Fibroblast of lung (primary cell): Measurements from ENCODE around the gene SNTN. TPM values are rescaled to one million over a fixed set of nuclear protein-coding genes. Genes with fewer than 3 reads are reported as not detected.
A peak's percentile ranks its signal among the peaks of the same experiment; 100 is the strongest.

Experiments
- DNase-seq, 2 donors: peaks; one replicate each; pipeline versions ENCODE4 v3.0.0 to v3.0.0-alpha.2; 2010; ENCODE audit warnings: low read depth in 2 of 2
- H2AFZ ChIP-seq: 2 replicates; pipeline ENCODE4 v1.5.1; 2012; ENCODE audit warnings: low read length, control low read depth, inconsistent platforms
- H3K27ac ChIP-seq: 2 replicates; pipeline ENCODE4 v1.5.1; 2011; ENCODE audit warnings: low read length, control low read depth; ENCODE audit not compliant: insufficient read depth
- H3K27me3 ChIP-seq: 2 replicates; pipeline ENCODE4 v1.5.1; 2011; ENCODE audit warnings: mild to moderate bottlenecking, low read length; ENCODE audit not compliant: control insufficient read depth, insufficient read depth
- H3K36me3 ChIP-seq: 2 replicates; pipeline ENCODE4 v1.5.1; 2011; ENCODE audit warnings: low read length; ENCODE audit not compliant: control insufficient read depth, insufficient read depth
- H3K4me1 ChIP-seq: 2 replicates; pipeline ENCODE4 v1.5.1; 2011; ENCODE audit warnings: low read length; ENCODE audit not compliant: control insufficient read depth, insufficient read depth; ENCODE audit errors: extremely low read depth
- H3K4me2 ChIP-seq: 2 replicates; pipeline ENCODE4 v1.5.1; 2011; ENCODE audit warnings: low read length, control low read depth; ENCODE audit not compliant: insufficient read depth; ENCODE audit errors: extremely low read depth
- H3K4me3 ChIP-seq, 4 experiments: fragments of 200-600 bp in 1 of 4; sonication (generic) in 1 of 4; replicated peaks in 1 of 4; 2 replicates each; pipeline ENCODE4 v1.5.1; 2011 to 2016; ENCODE audit warnings: low read length in 4 of 4, low read depth in 3 of 4, mild to moderate bottlenecking in 3 of 4, control low read depth in 2 of 4, inconsistent platforms in 1 of 4, mixed read lengths in 1 of 4; ENCODE audit not compliant: insufficient read depth in 1 of 4; ENCODE audit errors: control extremely low read depth in 1 of 4
- H3K79me2 ChIP-seq: 2 replicates; pipeline ENCODE4 v1.5.1; 2012; ENCODE audit warnings: mild to moderate bottlenecking, low read length, inconsistent platforms; ENCODE audit not compliant: control insufficient read depth, insufficient read depth
- H3K9ac ChIP-seq: 2 replicates; pipeline ENCODE4 v1.5.1; 2011; ENCODE audit warnings: mild to moderate bottlenecking, low read length, control low read depth; ENCODE audit not compliant: insufficient read depth
- H3K9me3 ChIP-seq: 2 replicates; pipeline ENCODE4 v1.5.1; 2012; ENCODE audit warnings: low read depth, low read length; ENCODE audit not compliant: control insufficient read depth, insufficient read depth
- H4K20me1 ChIP-seq: 2 replicates; pipeline ENCODE4 v1.5.1; 2011; ENCODE audit warnings: low read length; ENCODE audit not compliant: control insufficient read depth, insufficient read depth; ENCODE audit errors: extremely low read depth
- CTCF ChIP-seq, 2 donors: IDR thresholded peaks in 1 of 2; conservative IDR thresholded peaks in 1 of 2; 1 replicate in 1 of 2; 2 replicates in 1 of 2; pipeline ENCODE4 v1.5.1; 2011 to 2012; ENCODE audit warnings: low read length in 2 of 2, control low read depth in 1 of 2, inconsistent platforms in 1 of 2, low read depth in 1 of 2, mild to moderate bottlenecking in 1 of 2
- EZH2 ChIP-seq: IDR thresholded peaks from 2 replicates; pipeline ENCODE4 v1.5.1; 2012; ENCODE audit warnings: low read length, control low read depth, mild to moderate bottlenecking; ENCODE audit errors: missing control alignments
- polyA plus RNA-seq, 2 donors: library from polyadenylated mRNA; depleted of rRNA in 1 of 2; stranded (reverse) in 1 of 2; unstranded in 1 of 2; fragments of >200 nt; gene quantifications; 2 replicates each; pipeline ENCODE4 v1.2.1, GENCODE V29; 2011 to 2012; ENCODE audit warnings: missing spikeins in 1 of 2
- total RNA-seq: library from RNA; depleted of rRNA; stranded (reverse); fragments of >200 nt; gene quantifications from 2 replicates; pipeline ENCODE4 v1.2.1, GENCODE V29; 2014

Gene SNTN
- total and polyA plus RNA-seq, 2 donors (not counting 1 experiment from before 2014, with no cell fraction given): not detected

DNA sequence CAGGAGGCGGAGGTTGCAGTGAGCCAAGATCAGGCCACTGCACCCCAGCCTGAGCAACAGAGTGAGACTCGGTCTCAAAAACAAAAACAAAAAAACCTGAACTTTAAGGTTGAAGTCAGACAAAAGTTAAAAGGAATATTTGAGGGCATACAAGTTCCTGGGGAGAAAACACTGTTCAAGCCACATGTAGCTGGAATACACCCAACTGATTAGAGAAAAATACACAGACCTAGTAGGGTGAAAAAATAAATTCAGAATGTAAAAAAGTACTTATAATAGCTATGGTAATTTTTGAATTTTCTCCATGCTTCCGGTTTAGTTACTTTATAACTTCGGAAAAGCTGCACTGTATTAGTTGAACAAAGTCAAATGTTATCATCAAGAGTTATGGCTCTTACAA, 42.6 kb upstream of the SNTN start:
- H3K9me3 ChIP-seq: no peaks in the 10 kb centered on the region
- no peaks in the 10 kb centered on the region for H3K36me3 ChIP-seq
- no peaks in the 10 kb centered on the region for H3K4me1 ChIP-seq
- no peak overlapping the region for H2AFZ ChIP-seq
- no peak overlapping the region for H3K4me3 ChIP-seq
- TF ChIP-seq EZH2 (no peak), CTCF (conservative IDR thresholded peaks at IDR 0.05 in 1 of 2, IDR thresholded peaks at IDR 0.05 in 1 of 2; ENCODE audit: low read depth in 1 of 2, low read length in 2 of 2) (no peak)
- no peaks in the 10 kb centered on the region for H3K27me3 ChIP-seq
- H3K79me2 ChIP-seq: no peaks in the 10 kb centered on the region
- no peak for DNase-seq
- no peaks in the 10 kb centered on the region for H4K20me1 ChIP-seq
- no peak overlapping the region for H3K9ac ChIP-seq
- H3K27ac ChIP-seq: no peak overlapping the region
- no peak overlapping the region for H3K4me2 ChIP-seq

- no peaks in the 10 kb centered on the region for H3K4me1 ChIP-seq
- H3K9me3 ChIP-seq: no peaks in the 10 kb centered on the region
- H4K20me1 ChIP-seq: no peaks in the 10 kb centered on the region
- no peak for DNase-seq
- H3K4me3 ChIP-seq: no peak overlapping the region
- no peaks in the 10 kb centered on the region for H3K79me2 ChIP-seq
- H3K36me3 ChIP-seq: no peaks in the 10 kb centered on the region
- no peak overlapping the region for H3K4me2 ChIP-seq
- no peaks in the 10 kb centered on the region for H3K27me3 ChIP-seq
- no peak overlapping the region for H2AFZ ChIP-seq
- no peak overlapping the region for H3K9ac ChIP-seq
- TF ChIP-seq EZH2 (no peak), CTCF (conservative IDR thresholded peaks at IDR 0.05 in 1 of 2, IDR thresholded peaks at IDR 0.05 in 1 of 2; ENCODE audit: low read depth in 1 of 2, low read length in 2 of 2) (no peak)
- H3K27ac ChIP-seq: no peak overlapping the region
Measured at GRCh38 chr3:63611382-63611781, 41.1 kb upstream of the SNTN start.

- Histone ChIP-seq H2AFZ (no peak overlapping the region), H3K79me2 (no peaks in the 10 kb centered on the region), H3K9ac (no peak overlapping the region), H3K4me2 (no peak overlapping the region), H3K4me3 (no peak overlapping the region), H3K27ac (no peak overlapping the region), H3K9me3 (no peaks in the 10 kb centered on the region), H3K36me3 (no peaks in the 10 kb centered on the region), H4K20me1 (no peaks in the 10 kb centered on the region), H3K4me1 (no peaks in the 10 kb centered on the region), H3K27me3 (no peaks in the 10 kb centered on the region)
- TF ChIP-seq EZH2: no peak
- no peak for TF ChIP-seq CTCF (conservative IDR thresholded peaks at IDR 0.05 in 1 of 2, IDR thresholded peaks at IDR 0.05 in 1 of 2; ENCODE audit: low read depth in 1 of 2, low read length in 2 of 2)
- peak in 1 of 2 donors; percentile 82 for DNase-seq
Measured at GRCh38 chr3:63613561-63613960, 38.9 kb upstream of the SNTN start.
